ENCODE data around the gene NACAD. TPM values are rescaled to one million over a fixed set of nuclear protein-coding genes. Genes with fewer than 3 reads are reported as not detected.

The NACAD gene
- total RNA-seq, 1 donor from 2014 or later: 1.0 TPM

- no peak overlapping the region for H3K9ac ChIP-seq (ENCODE audit: low read depth in 1 of 3, low read length in 3 of 3)
- no peaks in the 10 kb centered on the region for H3K27me3 ChIP-seq (ENCODE audit: control insufficient read depth in 3 of 3, insufficient read depth in 3 of 3, low read length in 3 of 3)
- H3K27ac ChIP-seq (ENCODE audit: low read depth, low read length): no peak overlapping the region
- no peaks in the 10 kb centered on the region for H3K4me1 ChIP-seq (ENCODE audit: control insufficient read depth in 3 of 3, insufficient read depth in 3 of 3, low read length in 3 of 3)
- H3K4me3 ChIP-seq (ENCODE audit: low read length in 3 of 3): no peak overlapping the region
- no peaks in the 10 kb centered on the region for H3K9me3 ChIP-seq (ENCODE audit: control insufficient read depth in 3 of 3, low read length in 3 of 3)
- no peaks in the 10 kb centered on the region for H3K36me3 ChIP-seq (ENCODE audit: control insufficient read depth in 3 of 3, insufficient read depth in 3 of 3, low read length in 3 of 3)
These were observed 37.4 kb upstream of the NACAD start for GRCh38 chr7:45126201-45126600.

GRCh38 chr7:45125193-45125904 is 36.6 kb upstream of the NACAD start:
- Histone ChIP-seq H3K4me3 (ENCODE audit: low read length in 3 of 3) (no peak overlapping the region), H3K27me3 (ENCODE audit: control insufficient read depth in 3 of 3, insufficient read depth in 3 of 3, low read length in 3 of 3) (no peaks in the 10 kb centered on the region), H3K4me1 (ENCODE audit: control insufficient read depth in 3 of 3, insufficient read depth in 3 of 3, low read length in 3 of 3) (no peaks in the 10 kb centered on the region), H3K9ac (ENCODE audit: low read depth in 1 of 3, low read length in 3 of 3) (no peak overlapping the region), H3K9me3 (ENCODE audit: control insufficient read depth in 3 of 3, low read length in 3 of 3) (no peaks in the 10 kb centered on the region), H3K36me3 (ENCODE audit: control insufficient read depth in 3 of 3, insufficient read depth in 3 of 3, low read length in 3 of 3) (no peaks in the 10 kb centered on the region), H3K27ac (ENCODE audit: low read depth, low read length) (no peak overlapping the region)

- no peaks in the 10 kb centered on the region for H3K4me1 ChIP-seq (ENCODE audit: control insufficient read depth in 3 of 3, insufficient read depth in 3 of 3, low read length in 3 of 3)
- no peaks in the 10 kb centered on the region for H3K9me3 ChIP-seq (ENCODE audit: control insufficient read depth in 3 of 3, low read length in 3 of 3)
- H3K4me3 ChIP-seq (ENCODE audit: low read length in 3 of 3): no peak overlapping the region
- H3K27ac ChIP-seq (ENCODE audit: low read depth, low read length): no peak overlapping the region
- no peak overlapping the region for H3K9ac ChIP-seq (ENCODE audit: low read depth in 1 of 3, low read length in 3 of 3)
- H3K27me3 ChIP-seq (ENCODE audit: control insufficient read depth in 3 of 3, insufficient read depth in 3 of 3, low read length in 3 of 3): no peaks in the 10 kb centered on the region
- no peaks in the 10 kb centered on the region for H3K36me3 ChIP-seq (ENCODE audit: control insufficient read depth in 3 of 3, insufficient read depth in 3 of 3, low read length in 3 of 3)
These were observed 35.3 kb upstream of the NACAD start for GRCh38 chr7:45123913-45124710.

GRCh38 chr7:45122975-45123860 is 34.4 kb upstream of the NACAD start:
- Histone ChIP-seq H3K4me3 (ENCODE audit: low read length in 3 of 3) (no peak overlapping the region), H3K4me1 (ENCODE audit: control insufficient read depth in 3 of 3, insufficient read depth in 3 of 3, low read length in 3 of 3) (no peaks in the 10 kb centered on the region), H3K9me3 (ENCODE audit: control insufficient read depth in 3 of 3, low read length in 3 of 3) (no peaks in the 10 kb centered on the region), H3K36me3 (ENCODE audit: control insufficient read depth in 3 of 3, insufficient read depth in 3 of 3, low read length in 3 of 3) (no peaks in the 10 kb centered on the region), H3K27me3 (ENCODE audit: control insufficient read depth in 3 of 3, insufficient read depth in 3 of 3, low read length in 3 of 3) (no peaks in the 10 kb centered on the region), H3K9ac (ENCODE audit: low read depth in 1 of 3, low read length in 3 of 3) (no peak overlapping the region), H3K27ac (ENCODE audit: low read depth, low read length) (no peak overlapping the region)

- no peak overlapping the region for H3K9ac ChIP-seq (ENCODE audit: low read depth in 1 of 3, low read length in 3 of 3)
- no peaks in the 10 kb centered on the region for H3K36me3 ChIP-seq (ENCODE audit: control insufficient read depth in 3 of 3, insufficient read depth in 3 of 3, low read length in 3 of 3)
These were observed 30.8 kb upstream of the NACAD start for GRCh38 chr7:45119550-45119949.

GRCh38 chr7:45118889-45119331 is 30.1 kb upstream of the NACAD start:
- Histone ChIP-seq H3K27ac (ENCODE audit: low read depth, low read length) (no peak overlapping the region), H3K4me1 (ENCODE audit: control insufficient read depth in 3 of 3, insufficient read depth in 3 of 3, low read length in 3 of 3) (no peaks in the 10 kb centered on the region), H3K36me3 (ENCODE audit: control insufficient read depth in 3 of 3, insufficient read depth in 3 of 3, low read length in 3 of 3) (no peaks in the 10 kb centered on the region), H3K4me3 (ENCODE audit: low read length in 3 of 3) (no peak overlapping the region), H3K9me3 (ENCODE audit: control insufficient read depth in 3 of 3, low read length in 3 of 3) (no peaks in the 10 kb centered on the region), H3K27me3 (ENCODE audit: control insufficient read depth in 3 of 3, insufficient read depth in 3 of 3, low read length in 3 of 3) (peaks cover 0 to 4% (median 0%) of the 10 kb centered on the region in 3 donors), H3K9ac (ENCODE audit: low read depth in 1 of 3, low read length in 3 of 3) (no peak overlapping the region)

More at GRCh38 chr7:45119550-45119949, 30.8 kb upstream of the NACAD start:
- H3K27me3 ChIP-seq (ENCODE audit: control insufficient read depth in 3 of 3, insufficient read depth in 3 of 3, low read length in 3 of 3): peaks cover 0 to 4% (median 0%) of the 10 kb centered on the region in 3 donors
- H3K27ac ChIP-seq (ENCODE audit: low read depth, low read length): no peak overlapping the region
- H3K4me1 ChIP-seq (ENCODE audit: control insufficient read depth in 3 of 3, insufficient read depth in 3 of 3, low read length in 3 of 3): no peaks in the 10 kb centered on the region
- no peak overlapping the region for H3K4me3 ChIP-seq (ENCODE audit: low read length in 3 of 3)
- H3K9me3 ChIP-seq (ENCODE audit: control insufficient read depth in 3 of 3, low read length in 3 of 3): no peaks in the 10 kb centered on the region

- Histone ChIP-seq H3K27ac (ENCODE audit: low read depth, low read length) (no peak overlapping the region), H3K9me3 (ENCODE audit: control insufficient read depth in 3 of 3, low read length in 3 of 3) (no peaks in the 10 kb centered on the region), H3K4me3 (ENCODE audit: low read length in 3 of 3) (no peak overlapping the region), H3K27me3 (ENCODE audit: control insufficient read depth in 3 of 3, insufficient read depth in 3 of 3, low read length in 3 of 3) (peaks cover 0 to 4% (median 0%) of the 10 kb centered on the region in 3 donors), H3K4me1 (ENCODE audit: control insufficient read depth in 3 of 3, insufficient read depth in 3 of 3, low read length in 3 of 3) (no peaks in the 10 kb centered on the region), H3K36me3 (ENCODE audit: control insufficient read depth in 3 of 3, insufficient read depth in 3 of 3, low read length in 3 of 3) (no peaks in the 10 kb centered on the region), H3K9ac (ENCODE audit: low read depth in 1 of 3, low read length in 3 of 3) (no peak overlapping the region)
These were observed 29.5 kb upstream of the NACAD start for GRCh38 chr7:45118292-45118691.

GRCh38 chr7:45117582-45117981 is 28.8 kb upstream of the NACAD start:
- no peak overlapping the region for H3K4me3 ChIP-seq (ENCODE audit: low read length in 3 of 3)
- H3K9ac ChIP-seq (ENCODE audit: low read depth in 1 of 3, low read length in 3 of 3): no peak overlapping the region
- H3K27me3 ChIP-seq (ENCODE audit: control insufficient read depth in 3 of 3, insufficient read depth in 3 of 3, low read length in 3 of 3): peaks cover 0 to 4% (median 0%) of the 10 kb centered on the region in 3 donors
- H3K4me1 ChIP-seq (ENCODE audit: control insufficient read depth in 3 of 3, insufficient read depth in 3 of 3, low read length in 3 of 3): peaks cover 0 to 1% (median under 1%) of the 10 kb centered on the region in 3 donors
- H3K9me3 ChIP-seq (ENCODE audit: control insufficient read depth in 3 of 3, low read length in 3 of 3): no peaks in the 10 kb centered on the region
- no peak overlapping the region for H3K27ac ChIP-seq (ENCODE audit: low read depth, low read length)
- H3K36me3 ChIP-seq (ENCODE audit: control insufficient read depth in 3 of 3, insufficient read depth in 3 of 3, low read length in 3 of 3): no peaks in the 10 kb centered on the region

- H3K4me3 ChIP-seq (ENCODE audit: low read length in 3 of 3): no peak overlapping the region
- H3K9me3 ChIP-seq (ENCODE audit: control insufficient read depth in 3 of 3, low read length in 3 of 3): no peaks in the 10 kb centered on the region
- H3K27ac ChIP-seq (ENCODE audit: low read depth, low read length): no peak overlapping the region
- peaks cover 3 to 12% (median 4%) of the 10 kb centered on the region in 3 donors for H3K4me1 ChIP-seq (ENCODE audit: control insufficient read depth in 3 of 3, insufficient read depth in 3 of 3, low read length in 3 of 3)
- peaks cover 0 to 4% (median 0%) of the 10 kb centered on the region in 3 donors for H3K27me3 ChIP-seq (ENCODE audit: control insufficient read depth in 3 of 3, insufficient read depth in 3 of 3, low read length in 3 of 3)
- no peak overlapping the region for H3K9ac ChIP-seq (ENCODE audit: low read depth in 1 of 3, low read length in 3 of 3)
- H3K36me3 ChIP-seq (ENCODE audit: control insufficient read depth in 3 of 3, insufficient read depth in 3 of 3, low read length in 3 of 3): no peaks in the 10 kb centered on the region
These were observed 27.3 kb upstream of the NACAD start for GRCh38 chr7:45116048-45116447.
